ENCODE results near the gene CTNND2.

Gene CTNND2

GRCh38 chr5:11177999-11178711 lies 726.1 kb downstream of the CTNND2 start:
- TF ChIP-seq CTCF (IDR thresholded peaks at IDR 0.05): no peak
- no peak for DNase-seq (ENCODE audit: low spot score)
- no peak overlapping the region for H3K4me3 ChIP-seq
- no peak overlapping the region for H3K27ac ChIP-seq

GRCh38 chr5:11174591-11174990 lies 729.7 kb downstream of the CTNND2 start:
- Histone ChIP-seq H3K27ac (no peak overlapping the region), H3K4me3 (no peak overlapping the region)
- TF ChIP-seq CTCF (IDR thresholded peaks at IDR 0.05): no peak
- no peak for DNase-seq (ENCODE audit: low spot score)

GRCh38 chr5:11172484-11172883 lies 731.8 kb downstream of the CTNND2 start:
- H3K27ac ChIP-seq: no peak overlapping the region
- DNase-seq (ENCODE audit: low spot score): no peak
- no peak for TF ChIP-seq CTCF (IDR thresholded peaks at IDR 0.05)
- H3K4me3 ChIP-seq: no peak overlapping the region

- H3K4me3 ChIP-seq: no peak overlapping the region
- no peak overlapping the region for H3K27ac ChIP-seq
- no peak for TF ChIP-seq CTCF (IDR thresholded peaks at IDR 0.05)
- DNase-seq (ENCODE audit: low spot score): no peak
Observed at GRCh38 chr5:11171236-11171635, 733.0 kb downstream of the CTNND2 start.

- no peak for TF ChIP-seq CTCF (IDR thresholded peaks at IDR 0.05)
- no peak for DNase-seq (ENCODE audit: low spot score)
- Histone ChIP-seq H3K4me3 (no peak overlapping the region), H3K27ac (no peak overlapping the region)
Observed at GRCh38 chr5:11166923-11167322, 737.3 kb downstream of the CTNND2 start.

- no peak for TF ChIP-seq CTCF (IDR thresholded peaks at IDR 0.05)
- H3K27ac ChIP-seq: no peak overlapping the region
- DNase-seq (ENCODE audit: low spot score): no peak
- H3K4me3 ChIP-seq: no peak overlapping the region
Observed at GRCh38 chr5:11164531-11165294, 739.5 kb downstream of the CTNND2 start.

- no peak for DNase-seq (ENCODE audit: low spot score)
- no peak for TF ChIP-seq CTCF (IDR thresholded peaks at IDR 0.05)
- Histone ChIP-seq H3K4me3 (no peak overlapping the region), H3K27ac (no peak overlapping the region)
Observed at GRCh38 chr5:11157132-11157531, 747.1 kb downstream of the CTNND2 start.

Measured in coronary artery (tissue), 2 donors.